Trophoblast cell (in vitro differentiated cells and primary cell): Measurements from ENCODE around the gene KCNG1.

Experiments used
- DNase-seq, 2 donors: peaks; one replicate each; pipeline ENCODE4 v3.0.0-alpha.2; 2016
- H2AFZ ChIP-seq: 2 replicates; pipeline ENCODE4 v1.6.1; 2013; ENCODE audit warnings: low read length, moderate library complexity, mild to moderate bottlenecking; ENCODE audit not compliant: insufficient read depth, poor library complexity
- H2AK5ac ChIP-seq: 2 replicates; pipeline ENCODE4 v1.6.1; 2013; ENCODE audit warnings: mild to moderate bottlenecking, low read length
- H2BK120ac ChIP-seq: 2 replicates; pipeline ENCODE4 v1.6.1; 2013; ENCODE audit warnings: low read length, mild to moderate bottlenecking, moderate library complexity; ENCODE audit not compliant: insufficient read depth, poor library complexity
- H2BK12ac ChIP-seq: 2 replicates; pipeline ENCODE4 v1.6.1; 2013; ENCODE audit warnings: mild to moderate bottlenecking, low read length, moderate library complexity
- H2BK5ac ChIP-seq: 2 replicates; pipeline ENCODE4 v1.6.1; 2013; ENCODE audit warnings: low read length, low read depth, moderate library complexity, mild to moderate bottlenecking; ENCODE audit not compliant: poor library complexity
- H3K14ac ChIP-seq: 2 replicates; pipeline ENCODE4 v1.6.1; 2013; ENCODE audit warnings: mild to moderate bottlenecking, low read length
- H3K18ac ChIP-seq: 2 replicates; pipeline ENCODE4 v1.6.1; 2013; ENCODE audit warnings: mild to moderate bottlenecking, low read length
- H3K23ac ChIP-seq: 2 replicates; pipeline ENCODE4 v1.6.1; 2013; ENCODE audit warnings: low read length
- H3K27ac ChIP-seq: 2 replicates; pipeline ENCODE4 v1.5.1; 2013; ENCODE audit warnings: low read depth, mild to moderate bottlenecking, inconsistent platforms, low read length, moderate library complexity
- H3K27me3 ChIP-seq: 2 replicates; pipeline ENCODE4 v1.6.1; 2013; ENCODE audit warnings: inconsistent platforms, mild to moderate bottlenecking, low read length, moderate library complexity; ENCODE audit not compliant: insufficient read depth
- H3K36me3 ChIP-seq, 2 experiments: 1 replicate in 1 of 2; 2 replicates in 1 of 2; pipeline ENCODE4 v1.6.1; 2013; ENCODE audit warnings: low read length in 2 of 2, mild to moderate bottlenecking in 2 of 2, moderate library complexity in 1 of 2; ENCODE audit not compliant: insufficient read depth in 2 of 2, control insufficient read depth in 1 of 2
- H3K4ac ChIP-seq: 2 replicates; pipeline ENCODE4 v1.6.1; 2013; ENCODE audit warnings: low read depth, mild to moderate bottlenecking, low read length, moderate library complexity
- H3K4me1 ChIP-seq, 2 experiments: 1 replicate in 1 of 2; 2 replicates in 1 of 2; pipeline ENCODE4 v1.6.1; 2013; ENCODE audit warnings: low read length in 2 of 2, mild to moderate bottlenecking in 2 of 2, moderate library complexity in 1 of 2; ENCODE audit not compliant: insufficient read depth in 2 of 2, control insufficient read depth in 1 of 2
- H3K4me2 ChIP-seq: 2 replicates; pipeline ENCODE4 v1.6.1; 2013; ENCODE audit warnings: inconsistent platforms, mild to moderate bottlenecking, low read length, moderate library complexity
- H3K4me3 ChIP-seq: 2 replicates; pipeline ENCODE4 v1.5.1; 2013; ENCODE audit warnings: mild to moderate bottlenecking, low read depth, low read length, inconsistent platforms
- H3K79me1 ChIP-seq: one replicate; pipeline ENCODE4 v1.6.1; 2013; ENCODE audit warnings: low read length
- H3K79me2 ChIP-seq: 2 replicates; pipeline ENCODE4 v1.6.1; 2013; ENCODE audit warnings: low read length, mild to moderate bottlenecking; ENCODE audit not compliant: control insufficient read depth, insufficient read depth, poor library complexity
- H3K9ac ChIP-seq: 2 replicates; pipeline ENCODE4 v1.6.1; 2013; ENCODE audit warnings: mild to moderate bottlenecking, low read length
- H3K9me3 ChIP-seq: 2 replicates; pipeline ENCODE4 v1.6.1; 2013; ENCODE audit warnings: low read depth, mild to moderate bottlenecking, control low read depth, inconsistent platforms, low read length; ENCODE audit not compliant: insufficient read depth
- H4K12ac ChIP-seq: 2 replicates; pipeline ENCODE4 v1.6.1; 2013; ENCODE audit warnings: low read depth, mild to moderate bottlenecking, low read length, moderate library complexity
- H4K8ac ChIP-seq: 2 replicates; pipeline ENCODE4 v1.6.1; 2013; ENCODE audit warnings: low read depth, mild to moderate bottlenecking, low read length, moderate library complexity
- H4K91ac ChIP-seq: one replicate; pipeline ENCODE4 v1.6.1; 2013; ENCODE audit warnings: low read depth, mild to moderate bottlenecking, low read length, moderate library complexity
- WGBS: extraction: QIAGEN DNeasy Blood & Tissue Kit; methylation state at CpG from one replicate; pipeline ENCODE4 v1.1.7; 2013; ENCODE audit warnings: missing lambda C conversion rate; ENCODE audit not compliant: insufficient read length, insufficient coverage; ENCODE audit errors: extremely low coverage; 5-methylcytosine and 5-hydroxymethylcytosine counted together

Gene KCNG1

DNA sequence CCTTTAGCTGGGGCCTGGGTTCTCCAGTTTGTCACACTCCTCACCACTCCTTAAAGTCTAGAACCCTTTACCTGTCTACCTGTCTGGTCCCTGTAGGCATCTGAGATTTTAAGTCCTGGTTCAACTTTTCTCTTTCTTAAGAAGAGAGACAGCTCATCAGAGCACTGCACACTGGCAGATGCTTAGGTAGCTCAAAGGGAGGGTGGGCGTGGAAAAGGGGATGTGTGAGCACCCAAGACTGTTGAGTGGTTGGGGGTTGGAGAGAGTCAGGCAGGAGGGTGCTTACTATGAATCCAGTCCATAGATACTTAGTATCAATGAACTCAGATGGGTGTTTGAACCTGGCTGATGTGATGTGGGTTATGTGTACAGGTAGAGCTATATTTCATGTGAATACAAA is 6.6 kb upstream of the KCNG1 start:
- H3K36me3 ChIP-seq = no peaks in the 10 kb centered on the region
- H3K4ac ChIP-seq = no peak overlapping the region
- H2AFZ ChIP-seq = no peak overlapping the region
- H3K4me3 ChIP-seq = no peak overlapping the region
- no peak overlapping the region for H2BK120ac ChIP-seq
- H2AK5ac ChIP-seq = no peak overlapping the region
- H3K27ac ChIP-seq = no peak overlapping the region
- no CpG with 5 or more reads among the region's 1 CpG for WGBS
- H3K9ac ChIP-seq = no peak overlapping the region
- no peak overlapping the region for H4K91ac ChIP-seq
- no peak overlapping the region for H4K12ac ChIP-seq
- no peak overlapping the region for H3K23ac ChIP-seq
- no peak overlapping the region for H4K8ac ChIP-seq
- H3K4me2 ChIP-seq = no peak overlapping the region
- H3K27me3 ChIP-seq = no peaks in the 10 kb centered on the region
- H3K9me3 ChIP-seq = peaks cover 9% of the 10 kb centered on the region
- DNase-seq = no peak
- H2BK12ac ChIP-seq = no peak overlapping the region
- no peak overlapping the region for H3K18ac ChIP-seq
- no peaks in the 10 kb centered on the region for H3K79me2 ChIP-seq
- no peak overlapping the region for H2BK5ac ChIP-seq
- no peak overlapping the region for H3K14ac ChIP-seq
- H3K79me1 ChIP-seq = no peaks in the 10 kb centered on the region
- no peaks in the 10 kb centered on the region for H3K4me1 ChIP-seq

DNA sequence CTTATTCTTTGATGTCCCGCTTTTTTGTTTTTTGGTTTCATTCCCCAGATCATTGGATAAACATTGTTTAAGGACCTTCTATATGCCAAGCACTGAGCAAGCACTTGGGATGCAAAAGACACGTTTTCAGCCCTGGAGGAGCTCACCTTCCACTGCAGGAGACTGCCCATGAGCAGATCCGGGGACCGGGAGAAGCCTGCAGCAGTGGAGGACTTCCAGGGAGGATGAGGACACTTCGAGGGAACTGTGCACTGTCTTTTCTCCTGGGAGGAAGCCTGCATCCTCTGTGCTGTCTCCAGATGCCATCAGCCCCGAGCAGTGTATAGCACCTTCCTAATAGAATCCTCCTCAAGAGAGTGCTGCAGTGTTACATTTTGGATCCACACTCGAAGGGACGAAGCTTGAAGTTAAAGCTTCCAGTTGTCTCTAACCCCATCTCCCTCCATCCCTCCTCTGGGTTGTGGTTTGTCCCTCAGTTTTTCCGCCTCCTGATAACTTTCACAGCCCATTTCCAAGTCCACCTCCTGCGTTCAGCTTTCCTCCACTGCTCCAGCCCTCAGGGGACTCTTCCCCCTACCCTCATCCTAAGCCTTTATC is 5.8 kb upstream of the KCNG1 start:
- Histone ChIP-seq H3K27me3 (peaks cover 4% of the 10 kb centered on the region), H3K4ac (no peak overlapping the region), H3K9ac (no peak overlapping the region), H2AFZ (no peak overlapping the region), H3K14ac (no peak overlapping the region), H3K4me3 (no peak overlapping the region), H3K79me2 (no peaks in the 10 kb centered on the region), H2BK5ac (no peak overlapping the region), H3K4me1 (no peaks in the 10 kb centered on the region), H2BK12ac (no peak overlapping the region), H4K8ac (no peak overlapping the region), H3K79me1 (no peaks in the 10 kb centered on the region), H3K18ac (no peak overlapping the region), H3K4me2 (no peak overlapping the region), H4K12ac (no peak overlapping the region), H3K9me3 (peaks cover 11% of the 10 kb centered on the region), H3K27ac (no peak overlapping the region), H3K23ac (no peak overlapping the region), H3K36me3 (no peaks in the 10 kb centered on the region), H2AK5ac (no peak overlapping the region), H4K91ac (no peak overlapping the region), H2BK120ac (no peak overlapping the region)
- WGBS = no CpG with 5 or more reads among the region's 10 CpGs
- no peak for DNase-seq

DNA sequence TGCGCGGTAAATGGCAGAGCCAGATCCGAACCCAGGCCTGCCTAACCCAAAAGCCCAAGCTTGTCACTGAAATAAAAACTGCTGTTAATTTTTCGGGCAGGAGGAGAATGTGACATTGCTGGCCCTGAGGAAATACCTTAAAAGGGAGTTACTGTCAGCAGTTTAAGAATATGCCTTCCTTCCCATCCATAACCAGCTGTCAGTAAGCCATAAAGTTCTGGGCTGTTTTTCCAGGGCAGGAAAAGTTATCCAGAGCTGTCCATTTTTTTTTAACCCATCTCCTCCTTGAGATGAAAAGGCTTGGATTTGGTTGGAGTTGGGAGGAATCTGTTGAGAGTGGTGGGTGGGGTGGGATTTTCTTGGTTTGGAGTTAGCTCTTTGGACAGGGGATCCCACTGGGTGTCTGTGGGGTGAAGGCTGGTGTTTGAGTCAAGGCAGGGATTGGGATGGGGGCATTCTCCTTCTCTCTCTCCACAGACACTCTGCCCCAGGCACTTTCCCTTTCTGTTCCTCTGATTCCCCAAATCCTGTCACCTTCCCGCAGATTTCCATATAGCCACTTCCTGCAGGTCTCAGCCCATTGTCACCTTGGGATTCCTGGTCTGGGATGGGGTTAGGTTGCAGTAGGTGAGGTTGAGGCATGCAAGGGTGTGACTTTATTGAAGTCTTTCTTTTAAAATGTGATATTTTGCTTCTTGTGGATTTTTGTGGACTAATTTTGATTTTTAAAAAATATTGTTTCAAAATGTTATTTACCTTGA is 4.3 kb upstream of the KCNG1 start:
- Histone ChIP-seq H3K9ac (peak overlapping the region; percentile 44), H3K79me2 (peaks cover 6% of the 10 kb centered on the region), H2BK12ac (no peak overlapping the region), H3K79me1 (peaks cover 6% of the 10 kb centered on the region), H3K4ac (no peak overlapping the region), H3K4me2 (no peak overlapping the region), H2BK120ac (no peak overlapping the region), H3K36me3 (no peaks in the 10 kb centered on the region), H4K12ac (no peak overlapping the region), H3K27me3 (peaks cover 15% of the 10 kb centered on the region), H3K14ac (no peak overlapping the region), H3K23ac (no peak overlapping the region), H2AK5ac (no peak overlapping the region), H3K4me3 (no peak overlapping the region), H3K27ac (no peak overlapping the region), H2AFZ (no peak overlapping the region), H3K4me1 (peaks cover 1 to 8% of the 10 kb centered on the region in 2 experiments), H4K8ac (no peak overlapping the region), H3K18ac (no peak overlapping the region), H4K91ac (no peak overlapping the region), H2BK5ac (no peak overlapping the region), H3K9me3 (peaks cover 12% of the 10 kb centered on the region)
- no peak for DNase-seq
- no CpG with 5 or more reads among the region's 5 CpGs for WGBS

DNA sequence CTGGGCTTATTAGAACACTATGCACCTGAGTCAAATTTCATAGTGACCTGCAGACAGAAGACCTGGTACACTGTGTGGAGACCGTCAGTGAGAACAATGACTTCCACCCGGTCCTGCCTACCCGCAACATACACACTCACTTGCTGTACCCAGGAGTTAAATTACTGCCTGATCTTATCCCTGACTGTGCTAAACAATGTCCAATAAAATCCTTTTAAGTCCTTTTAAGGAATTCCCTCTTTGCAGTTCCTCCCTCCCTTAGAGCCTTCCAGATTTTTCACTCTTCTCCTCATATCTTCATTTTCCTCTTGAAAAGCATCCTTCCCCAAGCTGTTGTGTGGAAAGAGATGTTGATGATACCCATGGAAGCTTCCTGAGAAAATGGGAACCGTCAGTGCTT is 3.4 kb upstream of the KCNG1 start:
- Histone ChIP-seq H2BK12ac (no peak overlapping the region), H3K18ac (no peak overlapping the region), H2AFZ (no peak overlapping the region), H3K9me3 (peaks cover 6% of the 10 kb centered on the region), H3K79me2 (peaks cover 6% of the 10 kb centered on the region), H3K4me2 (no peak overlapping the region), H3K4me3 (no peak overlapping the region), H3K23ac (no peak overlapping the region), H4K8ac (no peak overlapping the region), H3K4me1 (peaks cover 5 to 15% of the 10 kb centered on the region in 2 experiments), H4K91ac (no peak overlapping the region), H2BK120ac (no peak overlapping the region), H3K36me3 (no peaks in the 10 kb centered on the region), H3K9ac (no peak overlapping the region), H2AK5ac (no peak overlapping the region), H4K12ac (no peak overlapping the region), H3K79me1 (peaks cover 6% of the 10 kb centered on the region), H3K27me3 (peaks cover 19% of the 10 kb centered on the region), H3K14ac (no peak overlapping the region), H2BK5ac (no peak overlapping the region), H3K4ac (no peak overlapping the region), H3K27ac (no peak overlapping the region)
- WGBS = no CpG with 5 or more reads among the region's 4 CpGs
- no peak for DNase-seq
